Activated effector memory CD4-positive, alpha-beta T cell treated with Interleukin-2 at 50 U/mL for 16 hours (primary cell): ENCODE data around the gene CSMD2.
"Not testable (repeated sequence)": the region's sequence is repeated elsewhere in the genome, so short reads cannot be mapped to it uniquely, and the experiment has no call there.

Source experiments
- DNase-seq: peaks from one replicate; pipeline ENCODE4 v3.0.0-alpha.2; 2020

CSMD2 gene

DNA sequence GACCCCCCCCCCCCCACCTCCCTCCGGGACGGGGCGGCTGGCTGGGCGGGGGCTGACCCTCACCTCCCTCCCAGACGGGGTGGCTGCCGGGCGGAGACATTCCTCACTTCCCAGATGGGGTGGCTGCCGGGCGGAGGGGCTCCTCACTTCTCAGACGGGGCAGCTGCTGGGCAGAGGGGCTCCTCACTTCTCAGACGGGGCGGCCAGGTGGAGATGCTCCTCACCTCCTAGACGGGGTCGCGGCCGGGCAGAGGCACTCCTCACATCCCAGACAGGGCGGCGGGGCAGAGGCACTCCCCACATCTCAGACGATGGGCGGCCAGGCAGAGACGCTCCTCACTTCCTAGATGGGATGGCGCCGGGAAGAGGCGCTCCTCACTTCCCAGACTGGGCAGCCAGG, 655.8 kb downstream of the CSMD2 start:
- not testable (repeated sequence) for DNase-seq

DNA sequence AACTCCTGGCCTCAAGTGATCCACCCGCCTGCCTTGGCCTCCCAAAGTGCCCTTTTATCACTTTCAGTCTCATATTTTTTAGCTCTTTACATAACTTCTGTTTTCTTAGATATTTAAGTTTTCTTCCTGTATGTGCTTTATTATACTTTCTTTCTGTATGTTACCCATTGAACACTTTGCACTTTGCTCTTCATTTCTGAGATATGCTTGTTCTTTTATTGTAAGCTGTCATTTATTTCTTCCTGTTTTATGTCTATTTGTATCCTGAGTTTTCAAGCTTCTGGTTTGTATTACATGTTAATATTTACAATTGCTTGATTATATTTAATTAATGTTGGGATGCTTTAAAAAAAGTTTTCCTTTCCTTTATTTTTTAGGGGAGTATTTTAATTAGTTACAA, 656.9 kb downstream of the CSMD2 start:
- DNase-seq = no peak

DNA sequence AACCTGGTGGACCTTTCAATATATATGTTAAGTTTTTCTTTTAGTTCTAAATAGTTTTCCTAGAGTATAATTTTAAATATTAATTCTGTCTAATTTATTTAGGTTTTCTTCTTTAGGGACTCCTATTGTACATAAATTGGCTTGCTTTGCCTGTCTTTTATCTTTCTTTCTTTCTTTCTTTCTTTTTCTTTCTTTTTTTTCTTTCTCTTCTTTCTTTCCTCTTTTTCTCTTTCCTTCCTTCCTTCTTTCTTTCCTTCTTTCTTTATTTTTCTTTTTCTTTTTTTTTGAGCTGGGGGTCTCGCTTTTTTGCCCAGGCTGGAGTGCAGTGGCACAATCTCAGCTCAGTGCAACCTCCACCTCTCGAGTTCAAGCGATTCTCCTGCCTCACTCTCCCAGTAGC, 657.4 kb downstream of the CSMD2 start:
- no peak for DNase-seq

DNA sequence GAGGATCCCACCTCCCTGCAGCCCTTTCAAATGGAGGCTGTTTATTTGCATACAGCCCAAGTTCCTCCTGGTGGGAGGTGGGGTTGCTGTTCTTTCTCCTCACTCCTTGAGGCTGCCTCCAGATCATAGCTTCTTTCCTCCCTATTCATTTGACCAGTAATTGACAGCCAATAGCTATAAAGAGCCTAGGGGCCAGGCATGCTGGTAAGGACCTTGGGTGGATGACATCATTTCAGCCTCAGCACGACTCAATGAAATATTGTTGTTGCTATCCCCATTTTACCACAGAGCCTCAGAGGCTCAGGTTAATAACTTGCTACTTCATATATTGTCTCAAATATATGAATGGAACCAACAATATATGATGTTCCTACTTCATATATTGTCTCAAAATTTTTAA, 661.5 kb downstream of the CSMD2 start:
- DNase-seq = no peak

GRCh38 chr1:33502726-33503125, 662.3 kb downstream of the CSMD2 start:
- no peak for DNase-seq

DNA sequence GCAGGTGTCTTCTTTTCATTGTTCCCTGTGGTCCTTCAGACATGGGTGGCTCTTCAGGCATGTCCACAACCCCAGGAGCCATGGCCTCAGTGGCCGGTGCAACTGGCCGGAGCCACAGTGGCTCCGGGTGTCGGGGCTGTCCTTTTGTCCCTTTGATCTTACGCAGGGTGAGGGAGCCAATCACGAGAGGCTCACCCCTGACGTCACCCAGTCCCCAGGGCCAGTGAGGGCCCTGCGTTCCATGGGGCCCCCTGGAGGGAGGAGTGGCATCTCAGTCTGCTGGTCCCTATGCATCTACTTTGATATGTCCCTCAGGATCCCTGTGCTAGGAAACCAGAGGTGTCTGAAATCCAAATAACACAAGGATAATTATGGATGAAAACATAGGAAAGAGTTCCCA, 663.3 kb downstream of the CSMD2 start:
- DNase-seq = no peak

DNA sequence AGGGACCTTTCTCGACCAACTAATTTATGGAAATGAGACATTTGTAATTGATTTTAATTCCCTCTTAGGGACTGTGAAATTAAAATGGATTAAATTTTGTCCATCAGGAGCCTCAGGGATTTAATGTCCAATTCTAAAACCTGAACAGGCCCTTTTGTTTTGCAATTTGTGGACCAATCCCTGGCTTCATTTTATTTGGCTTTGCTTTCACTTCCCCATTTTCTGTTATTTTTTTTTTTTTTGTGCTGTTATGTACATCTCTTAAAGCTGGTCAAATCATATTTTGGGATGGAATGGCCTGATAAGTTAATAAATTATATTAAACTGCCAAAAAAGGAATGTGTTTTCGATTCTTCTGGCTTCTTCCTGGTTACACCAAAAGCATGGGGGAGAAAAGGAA, 663.7 kb downstream of the CSMD2 start:
- no peak for DNase-seq

DNA sequence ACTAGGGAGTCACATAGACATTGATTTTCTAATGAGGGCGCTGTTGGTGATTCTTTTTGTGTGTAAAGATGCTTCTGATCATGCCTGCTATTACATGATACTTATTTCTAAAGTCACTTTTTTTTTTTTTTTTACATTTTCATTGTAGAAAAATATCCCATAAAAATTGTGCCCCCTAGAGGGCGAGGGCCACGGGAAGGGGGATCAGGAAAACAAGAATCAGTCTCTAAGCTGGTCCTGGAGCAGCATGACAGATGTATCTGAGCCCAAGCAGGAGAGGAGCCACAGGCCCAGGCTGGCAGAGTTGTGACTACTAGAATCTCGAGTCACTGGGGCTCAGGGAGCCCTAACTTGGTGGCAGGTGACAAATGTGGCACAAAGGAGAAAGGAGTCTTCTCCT, 664.5 kb downstream of the CSMD2 start:
- no peak for DNase-seq

DNA sequence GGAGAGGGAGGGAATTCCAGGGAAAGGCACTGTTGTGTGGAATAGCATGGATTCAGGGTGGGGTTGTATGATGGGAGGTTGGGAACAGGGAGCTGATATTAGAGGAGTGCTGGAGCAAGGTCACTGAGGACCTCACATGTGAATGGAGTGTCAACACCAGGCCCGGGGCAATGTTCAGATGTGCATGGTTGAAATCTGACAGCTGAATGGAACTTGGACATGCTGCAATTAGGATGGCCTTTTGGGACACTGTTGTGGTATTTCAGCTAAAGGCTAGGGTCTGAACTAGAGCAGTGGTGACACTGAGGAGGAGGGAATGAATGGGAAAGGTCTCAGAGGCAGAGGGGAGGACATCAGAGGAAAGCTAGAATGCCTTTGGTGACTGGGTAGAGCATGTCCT, 667.6 kb downstream of the CSMD2 start:
- no peak for DNase-seq

DNA sequence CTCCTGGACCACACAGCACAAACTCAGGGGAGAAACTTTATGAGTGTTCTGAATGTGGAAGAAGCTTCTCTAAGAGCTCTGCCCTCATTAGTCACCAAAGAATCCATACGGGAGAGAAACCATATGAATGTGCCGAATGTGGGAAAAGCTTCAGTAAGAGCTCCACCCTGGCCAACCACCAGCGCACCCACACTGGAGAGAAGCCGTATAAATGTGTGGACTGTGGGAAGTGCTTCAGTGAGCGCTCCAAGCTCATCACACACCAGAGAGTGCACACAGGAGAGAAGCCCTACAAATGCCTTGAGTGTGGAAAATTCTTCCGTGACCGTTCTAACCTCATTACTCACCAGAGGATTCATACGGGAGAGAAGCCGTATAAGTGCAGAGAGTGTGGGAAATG, 670.1 kb downstream of the CSMD2 start:
- DNase-seq = no peak

DNA sequence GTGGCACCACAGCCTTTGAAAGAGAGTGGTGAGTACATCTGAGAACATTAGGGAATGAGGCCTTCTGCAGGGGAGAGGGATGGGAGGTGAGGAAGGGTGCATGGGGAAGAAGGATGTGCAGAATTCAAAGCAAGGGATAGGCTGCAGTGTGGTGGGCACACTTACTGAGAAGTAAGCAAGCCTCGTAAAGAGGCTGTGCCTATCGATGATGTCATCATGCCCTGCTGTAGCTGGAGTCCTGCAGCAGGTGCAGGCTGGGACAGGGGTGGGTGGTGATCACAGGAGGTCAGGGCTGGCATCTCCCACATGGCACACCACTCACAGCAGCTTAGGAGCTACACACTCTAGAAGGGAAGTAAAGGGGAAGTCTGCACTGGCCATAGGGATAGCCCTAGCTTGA, 676.4 kb downstream of the CSMD2 start:
- DNase-seq = no peak

DNA sequence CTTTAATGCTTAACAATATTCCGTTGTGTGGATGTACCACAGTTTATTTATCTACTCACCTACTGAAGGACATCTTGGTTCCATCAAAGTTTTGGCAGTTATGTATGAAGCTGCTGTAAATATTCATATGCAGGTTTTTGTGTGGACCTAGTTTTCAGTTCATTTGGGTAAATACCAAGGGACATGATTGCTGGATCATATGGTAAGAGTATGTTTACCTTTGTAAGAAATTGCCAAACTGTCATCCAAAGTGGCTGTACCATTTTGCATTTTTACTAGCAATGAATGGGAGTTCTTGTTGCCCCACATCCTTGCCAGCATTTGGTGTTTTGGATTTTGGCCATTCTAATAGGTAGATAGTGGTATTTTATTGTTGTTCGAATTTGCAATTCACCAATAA, 682.6 kb downstream of the CSMD2 start:
- DNase-seq = no peak

GRCh38 chr1:33477451-33477850, 687.6 kb downstream of the CSMD2 start:
- DNase-seq = no peak

- DNase-seq = no peak
These were observed 691.1 kb downstream of the CSMD2 start for GRCh38 chr1:33473900-33474299.

GRCh38 chr1:33472269-33472980, 692.6 kb downstream of the CSMD2 start, which contains the start of gene ZSCAN20:
Gene ZSCAN20, plus strand, starts transcription at chr1:33472645. Its CDS starts 6,644 bp downstream, at chr1:33479289.
- peak; percentile 78 for DNase-seq

- no peak for DNase-seq
These were observed 693.6 kb downstream of the CSMD2 start for GRCh38 chr1:33471416-33471815.

GRCh38 chr1:33470495-33471012, 694.5 kb downstream of the CSMD2 start:
- DNase-seq = peak; percentile 27

DNA sequence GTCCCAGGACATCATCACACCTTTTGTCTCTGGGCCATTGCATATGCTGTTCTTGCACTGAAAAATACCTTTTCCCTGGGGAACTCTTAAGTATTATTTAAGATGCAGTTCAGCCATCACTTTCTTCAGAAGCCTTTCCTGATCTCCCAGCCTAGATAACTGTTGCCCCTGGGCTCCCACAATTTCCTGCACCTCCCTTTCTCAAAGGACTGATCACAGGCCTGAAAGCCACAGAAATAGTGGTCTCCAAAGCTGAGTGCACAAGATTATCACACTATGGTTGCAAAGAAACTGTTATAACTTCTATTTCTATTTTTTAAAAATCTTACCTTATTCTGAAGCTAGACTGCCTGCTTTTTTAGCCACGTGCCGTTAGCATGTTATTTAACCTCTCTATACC, 695.3 kb downstream of the CSMD2 start:
- no peak for DNase-seq

GRCh38 chr1:33468967-33469366, 696.1 kb downstream of the CSMD2 start:
- no peak for DNase-seq

GRCh38 chr1:33468531-33468930, 696.5 kb downstream of the CSMD2 start:
- no peak for DNase-seq

DNA sequence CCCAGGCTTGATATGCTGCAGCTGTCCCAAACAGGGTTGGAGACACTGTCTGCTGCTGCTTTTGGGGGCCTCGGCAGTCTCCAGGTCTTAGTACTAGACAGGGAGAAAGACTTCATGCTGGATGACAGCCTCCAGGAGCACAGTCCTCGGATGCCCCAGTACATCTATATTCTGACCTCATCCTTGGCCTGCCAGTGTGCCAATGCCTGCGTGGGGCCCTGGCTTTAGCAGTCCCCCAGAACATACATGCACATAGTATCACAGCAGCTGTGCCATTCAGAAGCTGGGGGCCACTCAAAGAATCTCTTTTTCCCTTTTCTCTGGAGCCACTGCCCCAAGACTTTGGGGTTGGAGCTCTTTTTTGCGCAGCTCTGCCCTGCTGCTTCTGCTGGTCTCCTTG, 697.0 kb downstream of the CSMD2 start:
- DNase-seq = no peak

DNA sequence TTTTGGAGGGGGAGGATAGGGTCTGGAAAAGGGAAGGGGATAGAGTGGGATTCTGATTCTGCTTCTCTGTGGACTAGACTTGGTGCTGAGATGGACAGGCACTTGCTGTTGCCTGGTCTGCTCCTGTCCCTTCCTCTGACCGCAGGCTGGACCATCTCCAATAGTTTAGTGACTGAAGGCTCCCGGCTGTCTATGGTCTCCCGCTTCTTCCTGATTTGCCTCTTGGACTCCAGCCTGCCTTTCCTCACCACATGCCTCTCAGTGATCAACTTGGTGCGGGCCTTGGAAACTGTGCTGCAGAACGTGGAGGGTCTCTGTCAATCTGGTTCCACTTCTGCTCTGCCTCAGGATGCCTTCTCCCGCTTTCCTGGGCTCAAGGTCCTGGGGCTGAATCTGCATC, 698.9 kb downstream of the CSMD2 start:
- no peak for DNase-seq

DNA sequence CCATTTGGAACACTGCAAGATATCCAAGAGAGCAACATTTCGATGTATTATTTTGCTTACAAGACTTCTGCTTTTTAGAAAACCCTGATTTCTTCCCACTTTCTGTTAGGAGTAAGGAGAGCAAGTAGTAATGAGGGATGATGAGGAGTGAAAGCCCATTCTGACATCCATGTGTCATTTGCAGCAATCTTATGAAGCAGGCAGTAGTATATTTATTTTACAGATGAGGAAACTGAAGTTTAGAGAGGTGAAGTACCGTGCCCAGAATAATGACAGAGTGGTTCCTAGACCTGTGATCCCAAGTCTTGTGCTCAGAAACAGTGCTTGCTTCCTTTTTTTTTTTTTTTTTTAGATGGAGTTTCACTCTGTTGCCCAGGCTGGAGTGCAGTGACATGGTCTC, 699.7 kb downstream of the CSMD2 start:
- no peak for DNase-seq

DNA sequence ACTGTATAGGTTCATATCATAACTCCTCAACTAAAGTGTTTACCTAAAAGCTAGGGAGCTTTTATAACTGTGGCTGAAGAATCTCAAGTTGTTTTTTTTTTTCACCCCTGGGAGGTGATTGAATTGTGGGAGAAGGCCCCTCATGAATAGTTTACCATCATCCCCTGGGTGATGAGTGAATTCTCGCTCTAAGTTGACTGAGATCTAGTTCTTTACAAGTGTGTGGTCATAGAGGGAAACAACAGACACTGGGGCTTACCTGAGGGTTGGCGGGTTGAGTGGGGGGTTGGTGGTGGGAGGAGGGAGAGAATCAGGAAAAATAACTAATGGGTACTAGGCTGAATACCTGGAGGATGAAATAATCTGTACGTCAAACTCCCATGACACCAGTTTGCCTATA, 700.5 kb downstream of the CSMD2 start:
- DNase-seq = no peak
